Activated CD4-positive, alpha-beta T cell treated with anti-CD3 and anti-CD28 coated beads, Interleukin-2, Interleukin-6, amounts not matched to agents 100 ng/mL and 50 ng/mL, durations not matched to agents 16 hours and 8 hours (primary cell): ENCODE results near the gene BBX.
"Not testable (repeated sequence)": the region's sequence is repeated elsewhere in the genome, so short reads cannot be mapped to it uniquely, and the experiment has no call there.

Source experiments
- DNase-seq: peaks from one replicate; pipeline ENCODE4 v3.0.0-alpha.2; 2020

The BBX gene

DNA sequence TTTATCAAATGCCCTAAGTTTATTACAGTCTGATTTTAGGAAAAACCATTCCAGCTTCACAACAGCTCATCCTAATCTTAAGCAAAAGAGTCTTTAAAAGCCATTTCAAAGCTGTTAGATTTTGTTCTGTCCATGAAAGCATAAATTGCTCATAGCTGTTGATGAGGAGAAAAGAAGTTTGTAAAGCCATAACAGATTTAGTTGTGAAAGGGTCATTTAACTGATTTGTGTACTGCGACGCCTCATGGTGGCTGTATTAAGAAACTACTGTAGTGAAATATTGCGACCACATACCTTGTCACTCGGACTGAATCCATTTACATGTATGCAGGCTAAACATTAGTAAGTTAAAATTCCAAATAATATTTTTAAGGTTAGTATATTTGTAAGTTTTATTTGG is 20.9 kb downstream of the BBX start:
- DNase-seq, result no peak

DNA sequence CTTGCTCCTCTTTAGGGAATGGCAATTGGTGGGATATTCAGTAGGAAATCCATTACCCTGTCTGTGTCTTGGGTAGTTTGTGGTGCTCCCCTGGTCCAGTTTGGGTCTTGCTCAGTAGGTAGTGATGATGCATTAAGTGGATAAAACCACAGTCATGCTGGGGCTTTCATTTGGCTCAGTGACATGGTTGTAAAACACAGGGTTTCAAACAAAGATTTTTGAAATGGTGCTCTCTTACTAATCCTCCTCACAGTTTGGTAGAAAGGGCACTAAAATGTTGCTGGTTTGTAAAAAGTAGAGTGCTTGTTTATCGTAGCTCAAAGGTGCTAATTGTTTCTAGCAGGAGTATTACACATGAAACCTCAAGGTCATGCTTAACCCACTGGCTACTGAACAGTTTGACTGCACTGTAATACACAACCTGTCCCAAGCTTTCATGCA is 22.9 kb downstream of the BBX start:
- DNase-seq, result no peak

DNA sequence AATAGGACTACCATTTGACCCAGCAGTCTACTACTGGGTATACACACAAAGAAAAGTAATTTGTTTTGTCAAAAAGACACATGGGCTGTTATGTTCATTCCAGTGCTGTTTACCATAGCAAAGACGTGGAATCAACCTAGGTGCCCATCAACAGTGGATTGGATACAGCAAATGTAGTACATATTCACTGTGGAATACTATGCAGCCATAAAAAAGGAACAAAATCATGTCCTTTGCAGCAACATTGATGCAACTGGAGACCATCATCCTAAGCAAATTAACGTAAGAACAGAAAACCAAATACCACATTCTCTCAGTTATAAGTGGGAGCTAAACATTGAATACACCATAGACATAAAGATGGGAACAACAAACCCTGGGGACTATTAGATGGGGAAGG is 25.8 kb downstream of the BBX start:
- DNase-seq, result no peak

DNA sequence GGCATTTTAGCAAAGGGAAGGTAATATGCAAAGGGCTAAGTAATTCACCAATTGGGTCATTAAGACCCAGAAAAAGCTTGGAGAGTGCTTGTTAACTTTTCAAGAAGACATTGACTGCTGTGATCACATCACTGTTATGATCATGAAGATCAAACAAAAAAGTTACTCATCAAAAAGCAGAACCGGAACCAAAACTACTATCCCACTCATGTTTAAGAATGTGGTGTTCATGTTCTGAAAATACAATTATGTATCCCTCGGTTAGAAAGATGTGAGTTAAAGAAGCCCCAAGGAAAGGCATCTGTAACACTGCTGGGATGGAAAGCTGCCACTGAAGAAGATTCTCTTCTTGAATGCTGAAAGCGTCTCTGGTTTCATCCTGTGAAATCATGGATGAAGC is 32.6 kb downstream of the BBX start:
- no peak for DNase-seq

DNA sequence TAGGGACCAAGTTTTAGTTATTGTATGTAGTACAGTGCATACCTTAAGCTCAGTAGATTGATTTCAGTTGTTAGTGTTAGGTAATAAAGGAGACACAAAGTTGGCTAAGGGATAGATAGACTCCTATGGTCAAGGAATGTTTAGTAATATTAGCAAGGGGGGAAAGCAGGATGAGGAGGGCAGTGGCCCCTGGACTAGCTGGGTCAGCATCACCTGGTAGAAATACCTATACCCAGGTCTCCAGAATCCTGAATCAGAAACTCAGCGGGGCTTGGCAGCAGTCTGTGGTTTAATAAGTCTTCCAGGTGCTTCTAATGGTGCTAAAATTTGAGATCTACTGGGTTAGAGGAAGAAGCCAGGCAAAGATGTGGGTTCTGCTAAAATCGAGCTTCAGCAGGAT is 35.0 kb downstream of the BBX start:
- DNase-seq, result no peak

GRCh38 chr3:107560166-107560565 is 37.4 kb downstream of the BBX start:
- no peak for DNase-seq

GRCh38 chr3:107561980-107562379 is 39.2 kb downstream of the BBX start:
- no peak for DNase-seq

DNA sequence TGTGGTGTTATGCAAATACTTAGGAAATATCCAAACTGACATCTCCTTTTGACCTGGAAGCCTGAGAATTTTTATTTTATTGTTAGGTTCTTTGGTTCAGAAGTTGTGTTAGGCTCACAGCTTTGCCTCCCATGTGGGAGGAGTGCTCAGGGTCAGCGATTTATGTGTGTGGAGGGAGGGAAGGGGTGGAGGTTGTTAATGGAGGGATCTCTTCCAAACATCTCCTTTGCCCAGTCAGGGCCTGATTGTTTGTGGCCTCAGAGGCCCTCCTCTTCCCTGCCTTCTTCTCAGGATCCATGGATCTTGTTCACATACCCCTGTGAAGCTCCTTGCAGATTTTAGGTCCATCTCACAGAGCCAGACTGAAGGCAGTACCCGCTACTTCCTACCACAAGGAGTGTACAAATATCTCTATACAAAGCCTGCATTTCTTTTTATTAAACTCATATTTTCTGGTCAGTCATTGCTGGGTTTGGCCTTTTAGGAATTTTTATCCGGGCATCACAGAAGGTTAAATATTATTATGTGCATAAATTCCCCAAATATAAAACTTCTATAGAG is 40.3 kb downstream of the BBX start:
- no peak for DNase-seq

GRCh38 chr3:107565244-107565643 is 42.5 kb downstream of the BBX start:
- not testable (repeated sequence) for DNase-seq

GRCh38 chr3:107571089-107571488 is 48.3 kb downstream of the BBX start:
- DNase-seq, result not testable (repeated sequence)

- not testable (repeated sequence) for DNase-seq
Measured at GRCh38 chr3:107571492-107571891, 48.7 kb downstream of the BBX start.

GRCh38 chr3:107574650-107575049 is 51.9 kb downstream of the BBX start:
- peak; percentile 24 for DNase-seq

- DNase-seq, result no peak
Measured at GRCh38 chr3:107578091-107578490, 55.3 kb downstream of the BBX start.

- no peak for DNase-seq
Measured at GRCh38 chr3:107578523-107578922, 55.8 kb downstream of the BBX start.

- DNase-seq, result no peak
Measured at GRCh38 chr3:107579371-107579770, 56.6 kb downstream of the BBX start.

- DNase-seq, result no peak
Measured at GRCh38 chr3:107581230-107581629, 58.5 kb downstream of the BBX start.

DNA sequence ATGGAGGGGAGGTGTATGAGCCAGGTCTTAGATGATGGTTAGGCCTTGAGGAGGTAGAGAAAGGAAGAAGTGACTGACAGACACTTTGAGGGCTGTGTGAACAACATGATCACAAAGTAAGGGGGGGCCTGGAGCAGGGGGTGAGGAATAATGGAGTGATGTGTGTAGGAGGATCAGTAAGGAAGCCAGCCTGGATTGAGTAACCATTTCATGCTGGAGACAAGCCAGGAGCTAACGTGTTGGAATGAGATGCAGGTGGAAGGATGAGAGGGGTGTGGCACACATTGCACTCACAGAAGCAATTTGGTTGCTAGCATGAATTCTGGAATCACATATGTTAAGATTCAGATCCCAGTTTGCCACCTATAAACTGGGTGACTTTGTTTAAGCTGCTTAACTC is 65.5 kb downstream of the BBX start:
- no peak for DNase-seq

GRCh38 chr3:107589454-107589853 is 66.7 kb downstream of the BBX start:
- peak; percentile 50 for DNase-seq

- DNase-seq, result no peak
Measured at GRCh38 chr3:107590786-107591185, 68.0 kb downstream of the BBX start.

DNA sequence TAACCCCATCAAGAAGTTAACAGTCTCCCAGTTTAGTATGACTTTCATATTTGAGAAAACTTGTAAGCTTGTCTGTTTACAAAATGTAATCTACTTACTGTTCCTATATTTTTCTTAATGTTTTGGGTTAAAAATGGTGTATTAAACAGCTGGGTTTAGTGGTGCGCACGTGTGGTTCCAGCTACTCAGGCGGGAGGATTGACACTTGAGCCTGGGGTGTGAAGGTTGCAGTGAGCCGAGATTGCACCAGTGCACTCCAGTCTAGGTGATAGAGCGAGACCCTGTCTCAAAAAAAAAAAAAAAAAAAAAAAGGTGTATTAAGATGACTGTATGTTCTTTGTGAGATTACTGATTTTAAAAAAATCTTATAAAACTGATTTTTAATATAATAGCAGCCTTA is 69.3 kb downstream of the BBX start:
- no peak for DNase-seq

DNA sequence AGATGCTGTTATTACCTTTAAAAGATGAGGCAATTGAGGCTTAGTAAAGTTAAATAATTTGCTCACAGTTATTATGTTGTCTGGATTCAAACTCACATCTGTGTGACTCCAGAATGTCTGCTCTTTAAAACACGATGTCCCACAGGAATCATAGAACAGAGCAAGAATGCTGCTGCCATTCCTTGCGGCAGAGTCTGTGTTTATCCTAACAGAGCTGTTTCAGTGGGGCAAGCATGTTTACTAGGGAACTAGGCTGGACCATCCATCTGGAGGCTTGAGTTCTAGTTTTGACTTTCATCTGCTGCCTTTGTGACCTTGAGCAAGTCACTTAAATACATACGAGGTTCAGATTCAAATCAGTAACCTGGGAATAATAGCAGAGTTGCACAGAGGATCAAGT is 72.1 kb downstream of the BBX start:
- no peak for DNase-seq

DNA sequence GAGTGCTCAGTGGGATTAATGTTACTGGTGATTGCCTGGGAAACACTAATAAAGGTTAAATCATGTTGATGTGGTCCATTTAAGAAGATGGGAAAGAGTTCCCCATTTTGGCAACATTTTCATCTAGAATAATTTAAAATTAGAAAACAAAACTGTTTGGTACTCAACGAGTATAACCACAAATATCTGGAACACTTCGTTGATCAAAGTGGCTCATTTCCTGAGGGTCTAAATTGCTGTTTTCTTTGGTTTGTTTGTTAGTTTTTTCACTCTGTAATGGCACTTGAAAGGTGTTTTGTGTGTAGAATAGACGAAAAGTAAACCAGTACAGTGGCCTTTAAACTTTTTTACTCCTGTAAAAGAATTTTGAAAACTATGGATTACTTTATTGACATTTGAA is 73.9 kb downstream of the BBX start:
- DNase-seq, result no peak

DNA sequence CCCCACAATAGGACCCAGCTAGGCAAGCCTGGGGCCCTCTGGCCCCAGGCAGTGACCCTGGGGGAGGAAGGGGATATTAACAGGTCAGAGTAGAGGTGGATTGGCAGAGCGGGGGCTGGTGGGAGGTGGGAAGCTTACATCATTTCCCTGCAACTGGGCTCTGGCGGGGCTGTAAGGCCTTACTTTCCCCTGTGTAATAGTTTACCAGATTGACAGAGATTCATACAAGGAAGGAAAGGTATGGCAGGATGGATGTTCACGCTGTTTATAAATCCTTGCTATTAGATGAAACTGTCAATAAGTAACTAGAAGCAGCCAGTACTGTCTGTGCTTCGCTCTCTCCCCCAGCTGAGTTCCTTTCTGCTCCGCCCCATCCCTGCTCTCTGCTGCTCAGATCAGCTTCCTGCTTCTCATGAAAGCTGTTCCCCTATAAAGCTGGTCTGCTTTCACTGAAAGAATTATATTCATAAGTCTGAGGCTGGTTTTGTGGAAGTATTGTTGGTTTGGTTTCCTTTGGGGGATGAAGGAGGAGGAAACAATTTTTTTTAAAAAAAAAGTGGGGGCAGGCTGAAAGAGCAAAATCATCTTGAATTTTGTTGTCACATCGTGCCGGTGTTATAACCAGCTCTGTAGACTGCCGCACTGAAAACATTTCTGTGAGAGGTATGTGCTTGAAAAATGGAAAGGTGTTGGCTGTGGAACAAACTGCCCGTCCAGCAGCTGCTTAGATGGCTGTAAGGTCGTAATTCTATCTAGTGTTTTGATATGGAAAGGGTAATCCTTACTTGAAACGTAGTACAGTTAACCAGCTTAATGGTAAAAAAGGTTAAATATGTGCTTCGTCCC is 76.4 kb downstream of the BBX start:
- DNase-seq, result peak; percentile 62

- DNase-seq, result no peak
Measured at GRCh38 chr3:107599772-107600145, 77.0 kb downstream of the BBX start.

DNA sequence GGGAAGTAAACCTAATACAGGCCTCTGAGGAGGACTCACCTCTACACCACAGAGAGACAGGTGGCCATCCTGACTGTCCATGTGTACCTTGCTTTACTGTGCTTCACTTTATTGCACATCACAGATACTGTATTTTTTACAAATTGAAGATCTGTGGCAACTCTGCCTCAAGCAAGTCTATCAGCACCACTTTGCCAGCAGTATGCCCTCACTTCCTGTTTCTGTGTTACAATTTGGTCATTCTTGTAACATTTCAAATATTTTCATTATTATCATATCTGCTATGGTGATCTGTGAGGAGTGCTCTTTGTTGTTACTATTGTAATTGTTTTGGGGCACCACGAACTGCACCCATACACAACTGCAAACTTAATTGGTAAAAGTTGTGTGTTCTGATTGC is 78.0 kb downstream of the BBX start:
- no peak for DNase-seq
